Measurements from ENCODE around the gene RREB1. TPM values are rescaled to one million over a fixed set of nuclear protein-coding genes. Genes with fewer than 3 reads are reported as not detected.

The RREB1 gene
- total RNA-seq, 2 donors from 2014 or later = 58.4 to 71.0 TPM

DNA sequence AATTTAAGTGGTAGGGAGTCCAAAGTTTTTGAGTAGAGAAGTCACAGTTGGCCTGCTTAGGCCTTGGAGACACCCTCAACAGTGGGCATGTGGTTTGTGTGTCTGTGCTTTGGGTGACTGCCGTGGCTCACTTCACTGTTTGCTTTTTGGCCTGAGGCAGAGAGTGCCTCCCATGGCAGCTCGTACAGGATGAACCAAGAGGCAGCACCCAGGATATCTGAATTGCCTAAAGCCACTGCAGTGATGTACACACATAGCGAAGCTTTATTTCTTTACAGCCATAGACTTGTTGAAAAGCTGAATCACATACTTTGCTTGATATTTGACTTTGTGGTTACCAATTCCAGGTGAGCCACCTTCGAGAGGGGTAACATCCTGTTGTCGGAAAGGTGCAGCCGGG, 21.6 kb downstream of the RREB1 start:
- H3K36me3 ChIP-seq = no peaks in the 10 kb centered on the region
- H3K4me1 ChIP-seq (replicated peaks) = no peaks in the 10 kb centered on the region
- no peak overlapping the region for H3K4me3 ChIP-seq
- no peak overlapping the region for H3K27ac ChIP-seq
- DNase-seq (ENCODE audit: low spot score) = no peak
- H3K9me3 ChIP-seq = no peaks in the 10 kb centered on the region
- WGBS = 73% methylated on average over 6 of the region's 6 CpGs
- TF ChIP-seq POLR2A (IDR thresholded peaks at IDR 0.05) = no peak
- TF ChIP-seq, protein P1, sequence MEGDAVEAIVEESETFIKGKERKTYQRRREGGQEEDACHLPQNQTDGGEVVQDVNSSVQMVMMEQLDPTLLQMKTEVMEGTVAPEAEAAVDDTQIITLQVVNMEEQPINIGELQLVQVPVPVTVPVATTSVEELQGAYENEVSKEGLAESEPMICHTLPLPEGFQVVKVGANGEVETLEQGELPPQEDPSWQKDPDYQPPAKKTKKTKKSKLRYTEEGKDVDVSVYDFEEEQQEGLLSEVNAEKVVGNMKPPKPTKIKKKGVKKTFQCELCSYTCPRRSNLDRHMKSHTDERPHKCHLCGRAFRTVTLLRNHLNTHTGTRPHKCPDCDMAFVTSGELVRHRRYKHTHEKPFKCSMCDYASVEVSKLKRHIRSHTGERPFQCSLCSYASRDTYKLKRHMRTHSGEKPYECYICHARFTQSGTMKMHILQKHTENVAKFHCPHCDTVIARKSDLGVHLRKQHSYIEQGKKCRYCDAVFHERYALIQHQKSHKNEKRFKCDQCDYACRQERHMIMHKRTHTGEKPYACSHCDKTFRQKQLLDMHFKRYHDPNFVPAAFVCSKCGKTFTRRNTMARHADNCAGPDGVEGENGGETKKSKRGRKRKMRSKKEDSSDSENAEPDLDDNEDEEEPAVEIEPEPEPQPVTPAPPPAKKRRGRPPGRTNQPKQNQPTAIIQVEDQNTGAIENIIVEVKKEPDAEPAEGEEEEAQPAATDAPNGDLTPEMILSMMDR (IDR thresholded peaks at IDR 0.05) = no peak
- no peak for TF ChIP-seq POLR2AphosphoS5 (IDR thresholded peaks at IDR 0.05)
- no peaks in the 10 kb centered on the region for H3K27me3 ChIP-seq (replicated peaks; ENCODE audit: insufficient read depth)
- intact Hi-C loops (cut with DNase I) = no loop called here

DNA sequence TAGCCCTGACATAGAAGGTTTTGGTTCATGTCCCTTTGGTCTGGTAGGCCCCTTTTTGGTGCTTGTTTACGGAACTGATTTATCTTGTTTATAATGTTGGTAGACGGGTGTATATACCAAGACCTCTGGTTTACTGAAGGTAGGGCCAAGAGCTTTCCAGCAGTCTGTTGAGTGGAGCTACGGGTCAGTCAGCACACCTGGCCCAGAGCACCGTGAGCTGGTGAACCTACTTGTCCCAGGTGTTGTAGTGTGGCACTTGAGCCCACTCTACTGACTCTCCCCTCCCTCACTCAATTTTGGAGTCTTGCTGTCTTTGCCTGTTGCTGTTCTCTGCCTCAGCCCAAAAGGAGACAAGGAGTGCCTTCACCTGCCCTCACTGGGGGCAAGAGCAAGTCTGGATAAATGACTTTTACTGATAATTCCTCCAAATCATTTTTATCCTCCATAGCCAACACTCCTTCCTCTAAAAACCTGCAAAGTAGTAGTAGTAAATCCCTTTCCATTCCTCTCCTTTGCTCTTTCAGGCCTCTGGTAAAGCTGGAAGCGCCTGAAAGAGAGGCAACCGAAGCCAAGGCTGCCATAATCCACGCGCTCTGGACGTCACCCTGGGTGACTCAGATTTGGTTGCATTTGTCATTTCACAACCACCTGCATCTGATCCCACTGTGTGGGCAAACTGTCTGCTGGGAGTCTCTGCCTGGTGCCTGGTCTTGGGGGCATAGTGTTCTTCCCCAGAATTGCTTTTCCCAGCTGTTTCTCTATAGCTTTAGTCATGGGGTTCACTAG, 22.2 kb downstream of the RREB1 start:
- no peak overlapping the region for H3K27ac ChIP-seq
- DNase-seq (ENCODE audit: low spot score) = no peak

DNA sequence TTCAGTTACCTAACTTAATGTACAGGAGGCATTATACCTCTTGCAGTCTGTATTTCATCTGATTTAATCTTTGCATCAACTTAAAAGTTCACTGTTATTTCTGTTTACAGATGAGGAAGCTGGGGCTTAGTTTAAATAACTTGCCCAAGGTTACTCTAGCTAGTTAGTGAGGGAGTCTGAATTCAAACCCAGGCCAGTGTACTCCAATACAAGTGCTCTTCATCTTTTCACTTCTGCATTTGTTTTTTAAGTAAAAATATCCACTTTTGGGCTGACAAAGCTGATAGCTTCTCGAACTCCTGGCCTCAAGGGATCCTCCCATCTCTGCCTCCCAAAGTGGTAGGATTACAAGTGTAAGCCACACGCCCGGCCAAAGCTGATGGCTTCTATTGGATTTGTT, 23.6 kb downstream of the RREB1 start:
- H3K4me1 ChIP-seq (replicated peaks) = no peaks in the 10 kb centered on the region
- no peak overlapping the region for H3K4me3 ChIP-seq
- no peak overlapping the region for H3K27ac ChIP-seq
- H3K9me3 ChIP-seq = no peaks in the 10 kb centered on the region
- TF ChIP-seq POLR2AphosphoS5 (IDR thresholded peaks at IDR 0.05) (no peak), POLR2A (IDR thresholded peaks at IDR 0.05) (no peak)
- TF ChIP-seq, protein P1 (IDR thresholded peaks at IDR 0.05) = no peak
- intact Hi-C loops (cut with DNase I) = no loop called here
- WGBS = 97% methylated on average over 3 of the region's 3 CpGs
- no peaks in the 10 kb centered on the region for H3K36me3 ChIP-seq
- no peaks in the 10 kb centered on the region for H3K27me3 ChIP-seq (replicated peaks; ENCODE audit: insufficient read depth)
- DNase-seq (ENCODE audit: low spot score) = no peak

More for the DNA sequence above, 22.2 kb downstream of the RREB1 start:
- H3K36me3 ChIP-seq = no peaks in the 10 kb centered on the region
- no peak overlapping the region for H3K4me3 ChIP-seq
- WGBS = 79% methylated on average over 9 of the region's 9 CpGs
- no peak for TF ChIP-seq POLR2AphosphoS5 (IDR thresholded peaks at IDR 0.05)
- TF ChIP-seq, protein P1 (IDR thresholded peaks at IDR 0.05) = no peak
- TF ChIP-seq POLR2A (IDR thresholded peaks at IDR 0.05) = no peak
- intact Hi-C loops (cut with DNase I) = no loop called here
- H3K9me3 ChIP-seq = no peaks in the 10 kb centered on the region
- H3K4me1 ChIP-seq (replicated peaks) = no peaks in the 10 kb centered on the region
- H3K27me3 ChIP-seq (replicated peaks; ENCODE audit: insufficient read depth) = no peaks in the 10 kb centered on the region

DNA sequence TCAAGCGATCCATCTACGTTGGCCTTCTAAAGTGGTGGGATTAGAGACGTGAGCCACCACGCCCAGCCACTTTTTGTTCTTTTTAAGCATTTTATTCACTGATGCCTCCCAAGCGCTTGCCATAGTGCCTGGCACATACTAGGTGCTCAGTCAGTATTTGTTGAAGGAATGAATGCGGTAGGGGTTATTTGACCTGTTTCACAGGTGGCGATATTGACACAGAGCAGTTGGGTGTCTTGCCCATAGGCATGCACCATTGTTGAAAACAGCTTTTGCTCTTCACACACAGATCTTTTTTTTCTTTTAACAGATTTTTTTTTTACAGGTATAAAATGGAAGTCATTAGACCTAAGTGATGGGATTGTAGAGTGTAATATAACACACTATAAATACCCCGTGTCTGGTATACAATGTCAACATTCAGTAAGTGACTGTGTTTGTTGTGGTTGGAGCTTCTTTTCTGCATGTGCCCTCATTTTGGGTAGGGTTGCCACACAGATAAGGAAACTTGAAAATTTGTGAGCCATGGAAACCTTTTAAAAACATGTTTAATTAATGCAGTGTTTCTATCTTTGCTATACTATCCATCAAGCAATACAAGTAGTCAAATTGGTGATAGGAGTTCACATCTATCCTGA, 24.8 kb downstream of the RREB1 start:
- Histone ChIP-seq H3K36me3 (no peaks in the 10 kb centered on the region), H3K27me3 (replicated peaks; ENCODE audit: insufficient read depth) (no peaks in the 10 kb centered on the region), H3K27ac (no peak overlapping the region), H3K9me3 (no peaks in the 10 kb centered on the region), H3K4me3 (no peak overlapping the region), H3K4me1 (replicated peaks) (peaks cover 6% of the 10 kb centered on the region)
- DNase-seq (ENCODE audit: low spot score) = no peak
- intact Hi-C loops (cut with DNase I) = no loop called here
- WGBS = 90% methylated on average over 8 of the region's 8 CpGs
- TF ChIP-seq, protein P1 (IDR thresholded peaks at IDR 0.05) = no peak
- no peak for TF ChIP-seq POLR2A (IDR thresholded peaks at IDR 0.05)
- no peak for TF ChIP-seq POLR2AphosphoS5 (IDR thresholded peaks at IDR 0.05)

Measured in prostate gland (tissue), 2 donors.